Measurements from ENCODE around the gene PICK1.
"Not testable (repeated sequence)": the region's sequence is repeated elsewhere in the genome, so short reads cannot be mapped to it uniquely, and the experiment has no call there.

PICK1 gene

GRCh38 chr22:38077096-38077495, 19.9 kb downstream of the PICK1 start:
- no peak for DNase-seq

GRCh38 chr22:38077595-38077994, 20.4 kb downstream of the PICK1 start:
- no peak for DNase-seq

GRCh38 chr22:38078046-38078840, 21.0 kb downstream of the PICK1 start:
- no peak for DNase-seq

- DNase-seq: not testable (repeated sequence)
Measured at GRCh38 chr22:38079208-38079607, 22.0 kb downstream of the PICK1 start.

GRCh38 chr22:38079804-38080203, 22.6 kb downstream of the PICK1 start:
- DNase-seq: no peak

GRCh38 chr22:38080474-38080849, 23.3 kb downstream of the PICK1 start:
- no peak for DNase-seq

GRCh38 chr22:38080850-38081635, 23.8 kb downstream of the PICK1 start:
- no peak for DNase-seq

- no peak for DNase-seq
Measured at GRCh38 chr22:38081636-38081940, 24.4 kb downstream of the PICK1 start.

GRCh38 chr22:38081941-38082828, 25.0 kb downstream of the PICK1 start:
- DNase-seq: no peak

- no peak for DNase-seq
Measured at GRCh38 chr22:38082986-38083710, 25.9 kb downstream of the PICK1 start.

GRCh38 chr22:38083931-38084631, 26.9 kb downstream of the PICK1 start, which contains the start of gene SLC16A8:
SLC16A8 (minus strand) TSS chr22:38084184; CDS start chr22:38082873, 1,311 bp downstream.
- no peak for DNase-seq

GRCh38 chr22:38085056-38085455, 27.9 kb downstream of the PICK1 start:
- no peak for DNase-seq

- DNase-seq: no peak
Measured at GRCh38 chr22:38085501-38085900, 28.3 kb downstream of the PICK1 start.

- no peak for DNase-seq
Measured at GRCh38 chr22:38086001-38086845, 29.0 kb downstream of the PICK1 start.

- no peak for DNase-seq
Measured at GRCh38 chr22:38086942-38087341, 29.7 kb downstream of the PICK1 start.

- no peak for DNase-seq
Measured at GRCh38 chr22:38087855-38088254, 30.7 kb downstream of the PICK1 start.

- DNase-seq: no peak
Measured at GRCh38 chr22:38088629-38089473, 31.6 kb downstream of the PICK1 start.

GRCh38 chr22:38089474-38089851, 32.3 kb downstream of the PICK1 start:
- DNase-seq: no peak

- no peak for DNase-seq
Measured at GRCh38 chr22:38097058-38097457, 39.9 kb downstream of the PICK1 start.

All from NCI-H2171 (cell line).